ENCODE data around the gene ACSF2. TPM values are rescaled to one million over a fixed set of nuclear protein-coding genes. Genes with fewer than 3 reads are reported as not detected.

Gene ACSF2
- total and polyA plus RNA-seq, 5 donors: 61.1 to 112 (median 90.8) TPM

DNA sequence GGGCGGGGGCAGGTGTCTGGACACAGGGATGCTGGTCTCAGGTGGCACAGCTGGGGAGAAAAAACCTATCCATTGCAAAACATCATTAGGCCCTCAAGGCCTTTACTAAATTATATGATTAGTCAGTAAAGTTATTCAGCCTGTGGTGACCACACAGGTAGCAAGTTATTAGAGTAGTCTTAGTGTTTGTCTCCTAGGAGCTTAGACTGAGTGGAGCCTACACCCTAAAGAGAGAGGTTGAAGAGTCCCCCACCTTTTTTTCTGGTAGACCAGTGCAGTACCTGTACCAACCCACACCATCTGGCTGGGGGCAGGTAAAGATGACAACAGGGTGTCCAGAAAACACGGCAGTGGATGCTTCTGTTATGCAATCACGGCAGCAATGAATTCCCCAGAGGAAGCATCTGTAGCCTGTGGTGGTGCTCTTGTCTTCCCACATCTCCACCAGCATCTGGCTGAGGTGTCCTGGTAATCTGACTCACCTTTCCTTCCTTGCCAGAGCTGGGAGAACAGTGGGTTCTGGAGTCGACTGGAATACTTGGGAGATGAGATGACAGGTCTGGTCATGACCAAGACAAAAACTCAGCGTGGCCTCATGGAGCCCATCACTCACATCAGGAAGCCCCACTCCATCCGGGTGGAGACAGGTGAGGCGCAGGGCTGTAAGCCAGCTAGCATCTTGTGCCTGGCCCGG lies 93.3 kb downstream of the ACSF2 start:
- Histone ChIP-seq H3K27ac (ENCODE audit: low read length) (no peak overlapping the region), H3K9me3 (ENCODE audit: control insufficient read depth, low read length) (no peaks in the 10 kb centered on the region), H3K4me1 (ENCODE audit: control insufficient read depth, insufficient read depth, low read length) (no peaks in the 10 kb centered on the region), H3K27me3 (ENCODE audit: control insufficient read depth, insufficient read depth) (no peaks in the 10 kb centered on the region), H3K4me3 (ENCODE audit: low read length) (no peak overlapping the region)
- ATAC-seq (no peak), DNase-seq (peak in 2 of 3 donors; percentile 2 to 33)
- intact Hi-C loops (cut with DNase I): no loop called here
- WGBS: 89% methylated on average over 8 of the region's 8 CpGs

DNA sequence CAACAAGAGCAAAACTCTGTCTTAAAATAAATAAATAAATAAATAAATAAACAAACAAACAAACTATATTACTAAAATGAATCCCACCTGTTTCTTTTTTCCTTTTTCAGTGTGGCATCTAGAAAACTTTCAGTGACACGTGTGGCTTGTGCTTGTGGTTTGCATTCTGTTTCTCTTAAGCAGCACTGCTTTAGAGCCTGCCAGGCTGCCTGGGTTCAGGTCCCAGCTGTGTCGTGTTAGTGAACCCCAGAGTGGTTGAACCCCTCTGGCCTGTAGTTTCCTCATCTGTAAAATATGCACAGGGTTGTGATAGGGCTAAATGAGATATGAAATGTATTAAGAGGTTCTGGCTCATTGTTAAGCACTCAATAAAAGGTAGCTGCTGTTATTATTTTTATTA lies 94.5 kb downstream of the ACSF2 start:
- WGBS: 84% methylated on average over 2 of the region's 2 CpGs
- no peak overlapping the region for H3K4me3 ChIP-seq (ENCODE audit: low read length)
- H3K27me3 ChIP-seq (ENCODE audit: control insufficient read depth, insufficient read depth): no peaks in the 10 kb centered on the region
- no peak overlapping the region for H3K27ac ChIP-seq (ENCODE audit: low read length)
- ATAC-seq (no peak), DNase-seq (peak in 1 of 3 donors; percentile 3)
- no peaks in the 10 kb centered on the region for H3K4me1 ChIP-seq (ENCODE audit: control insufficient read depth, insufficient read depth, low read length)
- intact Hi-C loops (cut with DNase I): no loop called here
- H3K9me3 ChIP-seq (ENCODE audit: control insufficient read depth, low read length): no peaks in the 10 kb centered on the region

DNA sequence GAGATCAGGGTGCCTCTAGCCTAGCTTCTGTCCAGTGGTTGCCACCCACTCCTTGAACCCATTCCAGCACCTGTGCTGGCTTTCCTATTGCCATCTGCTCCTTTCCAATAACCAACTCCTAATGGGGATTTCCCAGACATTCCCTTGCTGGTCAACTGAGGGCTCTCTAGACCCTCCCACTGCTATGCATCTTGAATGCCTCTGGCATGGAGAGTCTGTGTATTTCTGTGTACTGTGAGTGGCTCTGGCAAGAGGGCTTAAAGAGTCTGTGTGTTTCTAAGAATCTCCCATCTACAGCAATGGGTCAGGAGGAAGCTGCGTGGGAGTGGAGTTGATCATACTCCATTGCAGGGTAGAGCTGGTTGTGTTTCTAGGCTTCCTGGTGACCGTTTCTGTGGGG lies 95.5 kb downstream of the ACSF2 start:
- DNase-seq: peak in 2 of 3 donors; percentile 7 to 8
- Histone ChIP-seq H3K4me1 (ENCODE audit: control insufficient read depth, insufficient read depth, low read length) (no peaks in the 10 kb centered on the region), H3K4me3 (ENCODE audit: low read length) (no peak overlapping the region), H3K27me3 (ENCODE audit: control insufficient read depth, insufficient read depth) (no peaks in the 10 kb centered on the region), H3K27ac (ENCODE audit: low read length) (no peak overlapping the region), H3K9me3 (ENCODE audit: control insufficient read depth, low read length) (no peaks in the 10 kb centered on the region)
- no peak for ATAC-seq
- 75% methylated on average over 2 of the region's 2 CpGs for WGBS
- intact Hi-C loops (cut with DNase I): no loop called here

DNA sequence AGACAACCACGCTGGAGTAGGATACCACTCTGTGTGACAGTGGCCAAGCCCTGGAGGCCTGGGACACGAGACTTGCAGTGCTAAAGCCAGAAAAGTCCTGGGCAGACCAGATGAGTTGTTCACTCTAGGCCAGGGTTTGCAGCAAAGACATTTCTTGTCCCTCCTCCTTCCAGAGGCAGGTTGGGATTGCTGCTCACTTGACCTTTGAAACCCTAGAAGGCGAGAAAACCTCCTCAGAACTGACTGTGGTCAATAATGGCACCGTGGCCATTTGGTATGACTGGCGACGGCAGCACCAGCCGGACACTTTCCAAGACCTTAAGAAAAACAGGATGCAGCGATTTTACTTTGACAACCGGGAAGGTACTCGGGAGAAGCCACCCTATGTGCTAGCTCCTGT lies 96.7 kb downstream of the ACSF2 start:
- 92% methylated on average over 10 of the region's 10 CpGs for WGBS
- no peak for ATAC-seq

DNA sequence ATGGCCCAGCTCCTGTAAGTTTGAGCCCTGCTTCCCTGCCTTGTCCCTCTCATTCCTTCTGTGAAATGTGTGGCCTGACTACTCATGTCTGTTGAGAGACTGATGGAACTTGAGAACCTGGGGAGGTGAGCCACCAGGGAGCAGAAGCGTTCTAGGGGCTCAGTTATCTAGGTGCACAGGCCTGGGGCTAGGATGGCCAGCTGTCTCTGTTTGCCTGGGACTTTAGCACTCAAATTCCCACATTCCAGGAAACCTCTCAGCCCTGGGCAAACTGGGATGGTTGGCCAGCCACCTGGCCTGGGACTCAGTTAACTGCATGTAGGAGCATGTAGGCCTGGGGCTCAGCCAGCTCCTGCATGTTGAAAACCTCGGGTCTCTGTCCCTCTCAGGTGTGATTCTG lies 97.2 kb downstream of the ACSF2 start:
- H3K27me3 ChIP-seq (ENCODE audit: control insufficient read depth, insufficient read depth): no peaks in the 10 kb centered on the region
- ATAC-seq (no peak), DNase-seq (peak in 2 of 3 donors; percentile 3 to 24)
- H3K4me3 ChIP-seq (ENCODE audit: low read length): no peak overlapping the region
- no peaks in the 10 kb centered on the region for H3K9me3 ChIP-seq (ENCODE audit: control insufficient read depth, low read length)
- WGBS: 79% methylated on average over 2 of the region's 2 CpGs
- no peak overlapping the region for H3K27ac ChIP-seq (ENCODE audit: low read length)
- H3K4me1 ChIP-seq (ENCODE audit: control insufficient read depth, insufficient read depth, low read length): no peaks in the 10 kb centered on the region
- intact Hi-C loops (cut with DNase I): no loop called here

More for the DNA sequence above, 96.7 kb downstream of the ACSF2 start:
- intact Hi-C loops (cut with DNase I): no loop called here
- Histone ChIP-seq H3K4me3 (ENCODE audit: low read length) (no peak overlapping the region), H3K27me3 (ENCODE audit: control insufficient read depth, insufficient read depth) (no peaks in the 10 kb centered on the region), H3K4me1 (ENCODE audit: control insufficient read depth, insufficient read depth, low read length) (no peaks in the 10 kb centered on the region), H3K27ac (ENCODE audit: low read length) (no peak overlapping the region), H3K9me3 (ENCODE audit: control insufficient read depth, low read length) (no peaks in the 10 kb centered on the region)
- peak in 2 of 3 donors; percentile 7 to 9 for DNase-seq

Other genes starting within 250 kb of the ACSF2 start
- gene COL1A1, start 224.6 kb upstream of the ACSF2 start, total RNA-seq: 100 to 1,000 TPM in 1 of 4 donors, 10 to 100 TPM in 3; 58.4 to 138 (median 74.3) TPM
- gene COL1A1, start 224.6 kb upstream of the ACSF2 start, polyA plus RNA-seq: 24.8 TPM
- not detected for gene TMEM92, start 151.8 kb upstream of the ACSF2 start, total RNA-seq
- not detected for gene TMEM92, start 151.8 kb upstream of the ACSF2 start, polyA plus RNA-seq
- gene XYLT2, start 80.1 kb upstream of the ACSF2 start, total RNA-seq: 10 to 100 TPM; 15.8 to 19.1 (median 18.3) TPM
- 13.2 TPM for gene XYLT2, start 80.1 kb upstream of the ACSF2 start, polyA plus RNA-seq
- 10 to 100 TPM; 74.4 to 93.0 (median 82.0) TPM for gene MRPL27, start 53.0 kb upstream of the ACSF2 start, total RNA-seq
- gene MRPL27, start 53.0 kb upstream of the ACSF2 start, polyA plus RNA-seq: 194 TPM
- gene EME1, start 53.0 kb upstream of the ACSF2 start, total RNA-seq: under 1 TPM in 2 of 4 donors, not detected in 2; 0.46 to 0.59 TPM
- 0.36 TPM for gene EME1, start 53.0 kb upstream of the ACSF2 start, polyA plus RNA-seq
- 10 to 100 TPM; 22.9 to 62.0 (median 33.3) TPM for gene LRRC59, start 28.7 kb upstream of the ACSF2 start, total RNA-seq
- 22.0 TPM for gene LRRC59, start 28.7 kb upstream of the ACSF2 start, polyA plus RNA-seq
- 1 to 10 TPM in 1 of 4 donors, under 1 TPM in 3; 0.34 to 1.1 (median 0.53) TPM for gene CHAD, start 42.7 kb downstream of the ACSF2 start, total RNA-seq
- 0.57 TPM for gene CHAD, start 42.7 kb downstream of the ACSF2 start, polyA plus RNA-seq
- gene RSAD1, start 52.6 kb downstream of the ACSF2 start, total RNA-seq: 10 to 100 TPM; 27.8 to 38.5 (median 32.3) TPM
- gene RSAD1, start 52.6 kb downstream of the ACSF2 start, polyA plus RNA-seq: 23.9 TPM
- 1 to 10 TPM in 2 of 4 donors, under 1 TPM in 2; 0.57 to 1.9 (median 0.95) TPM for gene MYCBPAP, start 82.2 kb downstream of the ACSF2 start, total RNA-seq
- 0.88 TPM for gene MYCBPAP, start 82.2 kb downstream of the ACSF2 start, polyA plus RNA-seq
- gene EPN3, start 106.5 kb downstream of the ACSF2 start, total RNA-seq: 10 to 100 TPM in 3 of 4 donors, 1 to 10 TPM in 1; 5.4 to 31.5 (median 27.3) TPM
- 22.6 TPM for gene EPN3, start 106.5 kb downstream of the ACSF2 start, polyA plus RNA-seq
- gene SPATA20, start 121.0 kb downstream of the ACSF2 start, total RNA-seq: 10 to 100 TPM; 45.9 to 71.8 (median 52.6) TPM
- gene SPATA20, start 121.0 kb downstream of the ACSF2 start, polyA plus RNA-seq: 58.1 TPM
- gene CACNA1G, start 134.5 kb downstream of the ACSF2 start, total RNA-seq: 10 to 100 TPM in 1 of 4 donors, 1 to 10 TPM in 3; 4.4 to 14.8 (median 6.9) TPM
- gene CACNA1G, start 134.5 kb downstream of the ACSF2 start, polyA plus RNA-seq: 4.3 TPM
- 1 to 10 TPM; 1.2 to 5.9 (median 3.7) TPM for gene ABCC3, start 208.7 kb downstream of the ACSF2 start, total RNA-seq
- 1.4 TPM for gene ABCC3, start 208.7 kb downstream of the ACSF2 start, polyA plus RNA-seq